ENCODE data around the gene CGNL1.

The CGNL1 gene

DNA sequence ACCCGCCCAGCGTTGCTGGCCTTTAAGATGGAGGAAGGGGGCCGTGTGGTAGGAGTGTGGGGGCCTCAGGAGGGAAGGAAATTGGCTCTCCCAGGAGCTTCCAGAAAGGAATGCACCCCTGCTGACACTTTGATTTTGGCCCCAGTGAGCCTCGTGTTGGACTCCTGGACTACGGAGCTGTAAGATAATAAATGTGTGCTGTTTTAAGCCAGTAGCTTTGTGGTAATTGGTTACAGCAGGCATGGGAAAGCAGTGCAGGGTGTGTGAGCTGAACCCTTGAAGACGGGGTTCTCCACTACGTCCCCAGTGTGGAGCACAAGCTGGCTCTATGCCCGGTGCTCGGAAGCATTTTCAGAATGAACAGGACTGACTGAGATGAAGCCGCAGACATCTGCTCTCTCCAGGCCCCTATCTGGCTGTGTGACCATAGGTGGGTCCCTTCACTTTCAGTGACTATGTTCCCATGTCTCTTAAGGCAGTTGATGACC, 22.9 kb upstream of the CGNL1 start:
- H3K27ac ChIP-seq, result no peak overlapping the region
- TF ChIP-seq ZFX (IDR thresholded peaks at IDR 0.05), result no peak
- TF ChIP-seq, protein P1, sequence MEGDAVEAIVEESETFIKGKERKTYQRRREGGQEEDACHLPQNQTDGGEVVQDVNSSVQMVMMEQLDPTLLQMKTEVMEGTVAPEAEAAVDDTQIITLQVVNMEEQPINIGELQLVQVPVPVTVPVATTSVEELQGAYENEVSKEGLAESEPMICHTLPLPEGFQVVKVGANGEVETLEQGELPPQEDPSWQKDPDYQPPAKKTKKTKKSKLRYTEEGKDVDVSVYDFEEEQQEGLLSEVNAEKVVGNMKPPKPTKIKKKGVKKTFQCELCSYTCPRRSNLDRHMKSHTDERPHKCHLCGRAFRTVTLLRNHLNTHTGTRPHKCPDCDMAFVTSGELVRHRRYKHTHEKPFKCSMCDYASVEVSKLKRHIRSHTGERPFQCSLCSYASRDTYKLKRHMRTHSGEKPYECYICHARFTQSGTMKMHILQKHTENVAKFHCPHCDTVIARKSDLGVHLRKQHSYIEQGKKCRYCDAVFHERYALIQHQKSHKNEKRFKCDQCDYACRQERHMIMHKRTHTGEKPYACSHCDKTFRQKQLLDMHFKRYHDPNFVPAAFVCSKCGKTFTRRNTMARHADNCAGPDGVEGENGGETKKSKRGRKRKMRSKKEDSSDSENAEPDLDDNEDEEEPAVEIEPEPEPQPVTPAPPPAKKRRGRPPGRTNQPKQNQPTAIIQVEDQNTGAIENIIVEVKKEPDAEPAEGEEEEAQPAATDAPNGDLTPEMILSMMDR (conservative IDR thresholded peaks at IDR 0.05), result no peak

- H3K27ac ChIP-seq, result no peak overlapping the region
- TF ChIP-seq, protein P1 (conservative IDR thresholded peaks at IDR 0.05), result no peak
- no peak for TF ChIP-seq ZFX (IDR thresholded peaks at IDR 0.05)
Measured at GRCh38 chr15:57354436-57355123, 21.7 kb upstream of the CGNL1 start.

DNA sequence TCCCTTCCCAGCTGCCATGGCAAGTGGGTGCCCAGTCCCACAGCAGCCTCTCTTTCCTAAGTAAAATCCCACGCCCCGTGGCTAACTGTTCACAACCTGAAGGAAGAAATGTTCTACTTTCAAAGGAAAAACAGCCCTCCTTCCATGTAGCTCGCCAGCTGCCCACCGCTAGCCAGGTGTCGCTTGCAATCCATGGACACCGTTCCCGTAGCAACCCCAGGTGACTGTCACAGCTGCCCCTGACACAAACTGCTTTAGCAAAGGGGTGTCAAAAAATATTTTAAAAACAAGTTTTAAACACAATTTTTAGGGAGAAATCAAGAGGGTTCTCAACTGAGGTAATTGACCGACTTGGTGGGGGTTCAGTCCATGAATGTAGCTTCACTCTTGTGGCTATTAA, 21.0 kb upstream of the CGNL1 start:
- no peak overlapping the region for H3K27ac ChIP-seq
- no peak for TF ChIP-seq ZFX (IDR thresholded peaks at IDR 0.05)
- TF ChIP-seq, protein P1 (conservative IDR thresholded peaks at IDR 0.05), result no peak

- H3K27ac ChIP-seq, result no peak overlapping the region
- TF ChIP-seq, protein P1 (conservative IDR thresholded peaks at IDR 0.05), result no peak
- no peak for TF ChIP-seq ZFX (IDR thresholded peaks at IDR 0.05)
Measured at GRCh38 chr15:57356178-57356577, 20.1 kb upstream of the CGNL1 start.

DNA sequence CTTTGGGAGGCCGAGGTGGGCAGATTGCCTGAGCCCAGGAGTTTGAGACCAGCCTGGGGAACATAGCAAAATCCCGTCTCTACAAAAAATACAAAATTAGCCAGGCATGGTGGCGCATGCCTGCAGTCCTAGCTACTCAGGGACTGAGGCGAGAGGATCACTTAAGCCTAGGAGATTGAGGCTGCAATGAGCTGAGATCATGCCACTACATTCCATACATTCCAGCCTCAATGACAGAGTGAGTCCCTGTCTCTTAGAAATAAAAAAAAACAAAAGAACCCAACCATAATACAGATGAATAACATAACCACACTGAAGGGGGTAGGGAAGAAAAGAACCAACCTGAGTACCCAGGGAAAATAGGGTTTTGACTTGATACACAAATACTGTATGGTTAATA, 19.7 kb upstream of the CGNL1 start:
- no peak overlapping the region for H3K27ac ChIP-seq
- TF ChIP-seq ZFX (IDR thresholded peaks at IDR 0.05), result no peak
- TF ChIP-seq, protein P1 (conservative IDR thresholded peaks at IDR 0.05), result no peak

- no peak overlapping the region for H3K27ac ChIP-seq
- TF ChIP-seq, protein P1 (conservative IDR thresholded peaks at IDR 0.05), result no peak
- TF ChIP-seq ZFX (IDR thresholded peaks at IDR 0.05), result no peak
Measured at GRCh38 chr15:57357799-57358198, 18.5 kb upstream of the CGNL1 start.

DNA sequence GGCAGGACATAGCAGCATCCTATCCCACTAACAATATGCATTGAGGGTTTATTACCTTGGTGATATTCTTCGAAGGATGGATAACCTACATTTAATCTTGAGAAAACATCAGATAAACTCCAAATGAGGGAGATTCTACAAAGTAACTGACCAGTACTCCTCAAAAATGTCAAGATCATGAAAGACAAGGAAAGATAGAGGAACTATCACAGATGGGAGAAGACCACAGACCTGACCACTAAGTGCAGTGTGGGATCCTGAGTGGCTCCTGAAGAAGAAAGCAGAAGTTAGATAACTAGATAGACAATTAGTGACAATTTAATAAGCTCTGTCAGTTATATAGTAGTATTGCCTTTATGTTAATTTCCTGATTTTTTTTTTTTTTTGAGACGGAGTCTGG, 17.7 kb upstream of the CGNL1 start:
- no peak for TF ChIP-seq ZFX (IDR thresholded peaks at IDR 0.05)
- TF ChIP-seq, protein P1 (conservative IDR thresholded peaks at IDR 0.05), result no peak
- H3K27ac ChIP-seq, result no peak overlapping the region

All from C4-2B (cell line).